IMR-90 (cell line): Measurements from ENCODE around the gene RCC1. TPM values are rescaled to one million over a fixed set of nuclear protein-coding genes. Genes with fewer than 3 reads are reported as not detected.

ENCODE experiments used
- ATAC-seq: fragments of 200-7000 bp; cut with Tn5 transposase; 2 replicates; pipeline ENCODE4 v1.9.1; 2020; ENCODE audit warnings: low read depth, mild to moderate bottlenecking, moderate library complexity
- Bru-seq: library from RNA; stranded (reverse); fragments of 400-500 nt; gene quantifications from one replicate; lab custom pipeline; 2021; lab: Mats Ljungman, UMichigan
- BruChase-seq, 2 experiments: library from RNA; stranded (reverse); fragments of 400-500 nt; gene quantifications; one replicate each; lab custom pipeline; 2021; lab: Mats Ljungman, UMichigan
- BruUV-seq: library from RNA; stranded (reverse); fragments of 400-500 nt; replicated peaks from 2 replicates; lab custom pipeline; 2021; lab: Mats Ljungman, UMichigan
- CTCF ChIA-PET: fragments of 300-600 bp; formaldehyde crosslinking; extraction: SDS; loops from one replicate; lab custom pipeline; 2021; ENCODE audit warnings: antibody characterized with exemption; lab: Yijun Ruan, JAX
- POLR2A ChIA-PET: fragments of 300-600 bp; sonication (Branson Sonifier 250); formaldehyde crosslinking; loops from one replicate; lab custom pipeline; 2022; ENCODE audit warnings: antibody characterized with exemption; ENCODE audit not compliant: unreplicated experiment; lab: Charles Lee
- DNase-seq: peaks from one replicate; pipeline ENCODE4 v3.0.0; 2013
- H2AFZ ChIP-seq: replicated peaks from 2 replicates; pipeline ENCODE3; 2013; ENCODE audit warnings: low read length, mild to moderate bottlenecking; ENCODE audit not compliant: poor library complexity
- H2AK5ac ChIP-seq: 2 replicates; pipeline ENCODE4 v1.6.1; 2013; ENCODE audit warnings: low read depth, low read length, inconsistent platforms
- H2AK9ac ChIP-seq: replicated peaks from 2 replicates; pipeline ENCODE3; 2013; ENCODE audit warnings: mild to moderate bottlenecking, low read depth, low read length, moderate library complexity; ENCODE audit not compliant: poor library complexity
- H2BK120ac ChIP-seq: 2 replicates; pipeline ENCODE4 v1.6.1; 2013; ENCODE audit warnings: low read depth, low read length, inconsistent platforms
- H2BK15ac ChIP-seq: 3 replicates; pipeline ENCODE4 v1.6.1; 2013; ENCODE audit warnings: low read depth, low read length, inconsistent platforms
- H2BK20ac ChIP-seq: 2 replicates; pipeline ENCODE4 v1.6.1; 2013; ENCODE audit warnings: low read depth, mild to moderate bottlenecking, inconsistent platforms, low read length, moderate library complexity
- H2BK5ac ChIP-seq: 2 replicates; pipeline ENCODE4 v1.6.1; 2013; ENCODE audit warnings: mild to moderate bottlenecking, low read depth, low read length, inconsistent platforms; ENCODE audit not compliant: poor library complexity, severe bottlenecking
- H3K14ac ChIP-seq: replicated peaks from 2 replicates; pipeline ENCODE4 v1.6.1; 2013; ENCODE audit warnings: low read depth, low read length, inconsistent platforms
- H3K18ac ChIP-seq: 2 replicates; pipeline ENCODE4 v1.6.1; 2013; ENCODE audit warnings: low read depth, low read length, control low read depth
- H3K23ac ChIP-seq: 2 replicates; pipeline ENCODE4 v1.6.1; 2013; ENCODE audit warnings: low read depth, low read length, inconsistent platforms
- H3K27ac ChIP-seq: 2 replicates; pipeline ENCODE4 v1.5.1; 2013; ENCODE audit warnings: mild to moderate bottlenecking, control low read depth, low read length; ENCODE audit not compliant: insufficient read depth
- H3K27me3 ChIP-seq: 2 replicates; pipeline ENCODE4 v1.6.1; 2013; ENCODE audit warnings: low read length; ENCODE audit not compliant: control insufficient read depth, insufficient read depth
- H3K36me3 ChIP-seq: 2 replicates; pipeline ENCODE4 v1.6.1; 2013; ENCODE audit warnings: low read length, mixed read lengths; ENCODE audit not compliant: control insufficient read depth, insufficient read depth
- H3K4ac ChIP-seq: 2 replicates; pipeline ENCODE4 v1.6.1; 2013; ENCODE audit warnings: low read depth, low read length, inconsistent platforms
- H3K4me1 ChIP-seq: 2 replicates; pipeline ENCODE4 v1.6.1; 2013; ENCODE audit warnings: low read length, mixed read lengths; ENCODE audit not compliant: control insufficient read depth, insufficient read depth
- H3K4me2 ChIP-seq: 2 replicates; pipeline ENCODE4 v1.6.1; 2013; ENCODE audit warnings: low read depth, mild to moderate bottlenecking, control low read depth, low read length, moderate library complexity
- H3K4me3 ChIP-seq: 2 replicates; pipeline ENCODE4 v1.5.1; 2013; ENCODE audit warnings: low read depth, mild to moderate bottlenecking, control low read depth, low read length, moderate library complexity; ENCODE audit not compliant: insufficient read depth
- H3K56ac ChIP-seq: 2 replicates; pipeline ENCODE4 v1.6.1; 2013; ENCODE audit warnings: low read length, inconsistent platforms; ENCODE audit not compliant: insufficient read depth; ENCODE audit errors: extremely low read depth
- H3K79me1 ChIP-seq, 2 experiments: 2 replicates each; pipeline ENCODE4 v1.6.1; 2013; ENCODE audit warnings: low read length in 2 of 2, inconsistent platforms in 1 of 2, low read depth in 1 of 2
- H3K9ac ChIP-seq: 2 replicates; pipeline ENCODE4 v1.6.1; 2013; ENCODE audit warnings: low read depth, low read length, control low read depth
- H3K9me1 ChIP-seq: 2 replicates; pipeline ENCODE4 v1.6.1; 2013; ENCODE audit warnings: low read length, inconsistent platforms; ENCODE audit not compliant: insufficient read depth
- H3K9me3 ChIP-seq: 2 replicates; pipeline ENCODE4 v1.6.1; 2013; ENCODE audit warnings: low read length; ENCODE audit not compliant: control insufficient read depth, insufficient read depth
- H4K20me1 ChIP-seq: 2 replicates; pipeline ENCODE4 v1.6.1; 2013; ENCODE audit warnings: low read length, inconsistent platforms; ENCODE audit not compliant: insufficient read depth
- H4K5ac ChIP-seq: 2 replicates; pipeline ENCODE4 v1.6.1; 2013; ENCODE audit warnings: mild to moderate bottlenecking, low read depth, low read length, control low read depth
- H4K8ac ChIP-seq, 2 experiments: 2 replicates each; pipeline ENCODE4 v1.6.1; 2013; ENCODE audit warnings: low read depth in 2 of 2, low read length in 2 of 2, control low read depth in 1 of 2, inconsistent platforms in 1 of 2
- H4K91ac ChIP-seq: 2 replicates; pipeline ENCODE4 v1.6.1; 2013; ENCODE audit warnings: low read depth, low read length, inconsistent platforms; ENCODE audit not compliant: insufficient read depth
- BHLHE40 ChIP-seq: fragments of 150-350 bp; IDR thresholded peaks from 2 replicates; pipeline ENCODE4 v1.6.1; 2016; ENCODE audit warnings: mild to moderate bottlenecking, low read depth, low read length
- CHD1 ChIP-seq: IDR thresholded peaks from 2 replicates; pipeline ENCODE4 v1.6.1; 2012; ENCODE audit warnings: low read depth, low read length, improper control_type of control experiment
- FOS ChIP-seq: fragments of 150-350 bp; IDR thresholded peaks from 2 replicates; pipeline ENCODE4 v1.6.1; 2016; ENCODE audit warnings: low read depth, low read length
- MAFK ChIP-seq: IDR thresholded peaks from 2 replicates; pipeline ENCODE4 v1.6.1; 2012; ENCODE audit warnings: low read depth, low read length, improper control_type of control experiment
- MAZ ChIP-seq: IDR thresholded peaks from 2 replicates; pipeline ENCODE4 v1.6.1; 2012; ENCODE audit warnings: low read depth, mild to moderate bottlenecking, low read length, improper control_type of control experiment, moderate library complexity, borderline replicate concordance
- NFE2L2 ChIP-seq: fragments of 150-350 bp; IDR thresholded peaks from 2 replicates; pipeline ENCODE4 v1.6.1; 2016; ENCODE audit warnings: low read depth, mild to moderate bottlenecking, low read length
- POLR2A ChIP-seq: IDR thresholded peaks from 2 replicates; pipeline ENCODE4 v1.6.1; 2012; ENCODE audit warnings: mild to moderate bottlenecking, low read depth, low read length
- RAD21 ChIP-seq: IDR thresholded peaks from 2 replicates; pipeline ENCODE4 v1.6.1; 2012; ENCODE audit warnings: low read length, improper control_type of control experiment
- RFX5 ChIP-seq: IDR thresholded peaks from 2 replicates; pipeline ENCODE4 v1.8.0; 2012; ENCODE audit warnings: low read depth, mild to moderate bottlenecking, low read length, moderate library complexity
- WGBS, 2 experiments: methylation state at CpG; one replicate each; pipeline versions ENCODE4 v1.1.5 to v1.1.7; 2013; ENCODE audit warnings: missing lambda C conversion rate in 2 of 2; ENCODE audit not compliant: insufficient read length in 1 of 2; ENCODE audit errors: extremely low coverage in 2 of 2; 5-methylcytosine and 5-hydroxymethylcytosine counted together
- dilution Hi-C: fragments of 300-500 bp; cut with HindIII; formaldehyde crosslinking; loops from one replicate; pipeline ENCODE4 v1.14.3; 2018; ENCODE audit warnings: low sequenced_read_pairs; ENCODE audit not compliant: unreplicated experiment
- in situ Hi-C: fragments of 300-500 bp; cut with MboI; formaldehyde crosslinking; loops from 3 replicates; pipeline ENCODE4 v1.14.3; 2019; ENCODE audit warnings: low sequenced_read_pairs, inconsistent platforms, mixed read lengths
- intact Hi-C: fragments of 100-400 bp; cut with micrococcal nuclease; formaldehyde crosslinking; loops from 2 replicates; pipeline ENCODE4 v1.10.0; 2022
- long read RNA-seq: library from polyadenylated mRNA; unstranded; transcript quantifications from one replicate; pipeline ENCODE4 v2.0.0, GENCODE V29; 2021; ENCODE audit not compliant: unreplicated experiment
- polyA plus RNA-seq, 3 experiments: library from polyadenylated mRNA; depleted of rRNA; stranded (reverse); fragments of >200 nt; gene quantifications; 2 replicates each; pipeline ENCODE4 v1.2.3, GENCODE V29; 2012; ENCODE audit warnings: low replicate concordance in 1 of 3
- total RNA-seq: library from RNA; depleted of rRNA; stranded (reverse); fragments of >200 nt; gene quantifications from 2 replicates; pipeline ENCODE4 v1.2.3, GENCODE V29; 2012; rRNA removed
- TF ChIP-seq, protein P1 (sequence below): conservative IDR thresholded peaks from 2 replicates; pipeline ENCODE4 v1.5.1; 2012; ENCODE audit warnings: mild to moderate bottlenecking, low read depth, low read length, improper control_type of control experiment
- TF ChIP-seq, protein P2 (sequence below): fragments of 150-350 bp; IDR thresholded peaks from 2 replicates; pipeline ENCODE4 v1.6.1; 2016; ENCODE audit warnings: low read depth, mild to moderate bottlenecking, low read length, moderate library complexity, borderline replicate concordance

Gene RCC1, protein sequence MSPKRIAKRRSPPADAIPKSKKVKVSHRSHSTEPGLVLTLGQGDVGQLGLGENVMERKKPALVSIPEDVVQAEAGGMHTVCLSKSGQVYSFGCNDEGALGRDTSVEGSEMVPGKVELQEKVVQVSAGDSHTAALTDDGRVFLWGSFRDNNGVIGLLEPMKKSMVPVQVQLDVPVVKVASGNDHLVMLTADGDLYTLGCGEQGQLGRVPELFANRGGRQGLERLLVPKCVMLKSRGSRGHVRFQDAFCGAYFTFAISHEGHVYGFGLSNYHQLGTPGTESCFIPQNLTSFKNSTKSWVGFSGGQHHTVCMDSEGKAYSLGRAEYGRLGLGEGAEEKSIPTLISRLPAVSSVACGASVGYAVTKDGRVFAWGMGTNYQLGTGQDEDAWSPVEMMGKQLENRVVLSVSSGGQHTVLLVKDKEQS
- total RNA-seq (33.9 and 43.9 TPM in 2 replicates), polyA plus RNA-seq (2012; rRNA removed) (28.7 and 33.2 TPM in 2 replicates), Bru-seq, nascent RNA (percentile 83 among the genes with signal in this experiment), BruChase-seq, experiment 1, labeled RNA remaining after a 6-hour chase (percentile 93 among the genes with signal in this experiment), BruChase-seq, experiment 2, labeled RNA remaining after a 2-hour chase (percentile 85 among the genes with signal in this experiment)
- polyA plus RNA-seq (2012; cell fraction: cytosol; rRNA removed) = 23.3 and 34.3 TPM in 2 replicates
- 19.3 and 25.8 TPM in 2 replicates for polyA plus RNA-seq (2012; cell fraction: nucleus; rRNA removed; ENCODE audit: low replicate concordance)
- long read RNA-seq, partial matches to known transcripts = 2 of 16 reads
- long read RNA-seq, other reads (novel, unspliced or antisense) = 10 of 16 reads

DNA sequence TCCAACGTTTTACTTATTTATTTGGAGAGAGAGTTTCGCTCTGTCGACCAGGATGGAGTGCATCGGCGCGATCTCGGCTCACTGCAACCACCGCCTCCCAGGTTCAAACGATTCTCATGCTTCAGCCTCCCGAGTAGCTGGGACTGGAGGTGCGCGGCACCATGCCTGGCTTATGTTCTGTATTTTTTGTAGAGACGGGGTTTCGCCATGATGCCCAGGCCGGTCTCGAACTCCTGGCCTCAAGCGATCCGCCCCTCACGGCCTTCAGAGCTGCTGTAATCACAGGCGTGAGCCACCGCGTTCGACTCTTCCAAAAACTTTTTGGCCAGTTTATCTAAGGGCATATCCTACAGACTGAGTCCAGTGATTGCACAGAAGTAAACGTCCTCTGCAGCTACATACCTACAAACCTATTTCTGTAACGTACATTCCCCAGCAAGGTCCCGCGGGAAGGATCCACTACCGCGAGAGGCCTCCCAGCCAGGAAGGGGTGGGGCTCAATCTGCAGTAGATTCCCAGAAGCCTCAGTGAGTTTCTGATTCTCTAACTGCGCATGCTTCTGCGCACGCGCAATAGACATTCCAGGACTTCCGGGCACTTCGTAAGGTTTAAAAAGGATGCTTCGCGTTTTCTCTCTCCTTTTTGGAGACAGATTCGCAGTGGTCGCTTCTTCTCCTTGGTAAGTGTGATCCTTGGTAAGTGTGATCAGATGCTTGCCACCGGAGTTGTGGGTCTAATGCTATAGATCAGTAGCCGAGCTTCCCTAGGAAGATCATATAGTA is at the start of gene RCC1:
Gene RCC1, plus strand, starts transcription at position 638 of the 782 bp plus-strand sequence. CDS start 23,824 bp downstream, outside the sequence.
- Histone ChIP-seq H3K36me3 (peaks cover 36% of the 10 kb centered on the region), H3K79me1 (peaks cover 12 to 32% of the 10 kb centered on the region in 2 experiments), H3K4ac (peak within 1 kb of the TSS; percentile 98), H2AK9ac (peak within 1 kb of the TSS; percentile 92), H3K4me3 (peak within 1 kb of the TSS; percentile 88), H3K18ac (peak within 1 kb of the TSS; percentile 87), H3K27ac (peak within 1 kb of the TSS; percentile 81), H3K23ac (peak within 1 kb of the TSS; percentile 96), H3K27me3 (no peaks in the 10 kb centered on the region), H2BK20ac (no peak within 1 kb of the TSS), H3K56ac (peak within 1 kb of the TSS; percentile 99), H4K5ac (peak within 1 kb of the TSS; percentile 89), H4K8ac (peak within 1 kb of the TSS; percentile 93 to 96), H3K9me1 (peaks cover 15% of the 10 kb centered on the region), H3K14ac (peak within 1 kb of the TSS; percentile 99), H3K9me3 (no peaks in the 10 kb centered on the region), H2BK15ac (peak within 1 kb of the TSS; percentile 16; the same call in 1 of the 3 replicates), H2AK5ac (peak within 1 kb of the TSS; percentile 83), H3K9ac (peak within 1 kb of the TSS; percentile 90), H2BK5ac (peak within 1 kb of the TSS; percentile 90), H2AFZ (peak within 1 kb of the TSS; percentile 98), H4K91ac (peak within 1 kb of the TSS; percentile 87), H2BK120ac (peak within 1 kb of the TSS; percentile 69), H3K4me1 (peaks cover 13% of the 10 kb centered on the region), H4K20me1 (peaks cover 43% of the 10 kb centered on the region), H3K4me2 (peak within 1 kb of the TSS; percentile 97)
- WGBS, 2 experiments = 0% methylated on average over 14 of the region's 41 CpGs; no CpG with 5 or more reads in 1 of the 2 experiments
- no TSS peak for BruUV-seq
- dilution Hi-C loops (no loop called here), intact Hi-C loops (loop anchor here (1.0 to 5.0 kb wide), 2 partner anchors 98 to 257 kb away; no protein-coding TSS in a partner anchor), in situ Hi-C loops (no loop called here)
- peak; percentile 87 for ATAC-seq
- DNase-seq = peak; percentile 99
- ChIA-PET POLR2A (interaction anchor here (0.5 to 0.8 kb wide), 4 partner anchors 11 to 330 kb away, joined by 3 to 4 read pairs (median 3); no protein-coding TSS in a partner anchor), CTCF (no interaction called here)
- TF ChIP-seq MAFK (no peak), CHD1 (peak; percentile 19; the same call in 1 of the 2 replicates), RFX5 (no peak), POLR2A (peak; percentile 100), FOS (no peak), RAD21 (no peak), NFE2L2 (peak; percentile 38; the same call in 1 of the 2 replicates), BHLHE40 (no peak), MAZ (peak; percentile 43; the same call in 1 of the 2 replicates)
- TF ChIP-seq, protein P1, sequence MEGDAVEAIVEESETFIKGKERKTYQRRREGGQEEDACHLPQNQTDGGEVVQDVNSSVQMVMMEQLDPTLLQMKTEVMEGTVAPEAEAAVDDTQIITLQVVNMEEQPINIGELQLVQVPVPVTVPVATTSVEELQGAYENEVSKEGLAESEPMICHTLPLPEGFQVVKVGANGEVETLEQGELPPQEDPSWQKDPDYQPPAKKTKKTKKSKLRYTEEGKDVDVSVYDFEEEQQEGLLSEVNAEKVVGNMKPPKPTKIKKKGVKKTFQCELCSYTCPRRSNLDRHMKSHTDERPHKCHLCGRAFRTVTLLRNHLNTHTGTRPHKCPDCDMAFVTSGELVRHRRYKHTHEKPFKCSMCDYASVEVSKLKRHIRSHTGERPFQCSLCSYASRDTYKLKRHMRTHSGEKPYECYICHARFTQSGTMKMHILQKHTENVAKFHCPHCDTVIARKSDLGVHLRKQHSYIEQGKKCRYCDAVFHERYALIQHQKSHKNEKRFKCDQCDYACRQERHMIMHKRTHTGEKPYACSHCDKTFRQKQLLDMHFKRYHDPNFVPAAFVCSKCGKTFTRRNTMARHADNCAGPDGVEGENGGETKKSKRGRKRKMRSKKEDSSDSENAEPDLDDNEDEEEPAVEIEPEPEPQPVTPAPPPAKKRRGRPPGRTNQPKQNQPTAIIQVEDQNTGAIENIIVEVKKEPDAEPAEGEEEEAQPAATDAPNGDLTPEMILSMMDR = no peak
- TF ChIP-seq, protein P2, sequence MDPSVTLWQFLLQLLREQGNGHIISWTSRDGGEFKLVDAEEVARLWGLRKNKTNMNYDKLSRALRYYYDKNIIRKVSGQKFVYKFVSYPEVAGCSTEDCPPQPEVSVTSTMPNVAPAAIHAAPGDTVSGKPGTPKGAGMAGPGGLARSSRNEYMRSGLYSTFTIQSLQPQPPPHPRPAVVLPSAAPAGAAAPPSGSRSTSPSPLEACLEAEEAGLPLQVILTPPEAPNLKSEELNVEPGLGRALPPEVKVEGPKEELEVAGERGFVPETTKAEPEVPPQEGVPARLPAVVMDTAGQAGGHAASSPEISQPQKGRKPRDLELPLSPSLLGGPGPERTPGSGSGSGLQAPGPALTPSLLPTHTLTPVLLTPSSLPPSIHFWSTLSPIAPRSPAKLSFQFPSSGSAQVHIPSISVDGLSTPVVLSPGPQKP = no peak
